Measurements from ENCODE around the gene MYCBP2. TPM values are rescaled to one million over a fixed set of nuclear protein-coding genes. Genes with fewer than 3 reads are reported as not detected.

The MYCBP2 gene
- total and polyA plus RNA-seq, 4 donors: 12.1 to 86.4 (median 30.0) TPM

DNA sequence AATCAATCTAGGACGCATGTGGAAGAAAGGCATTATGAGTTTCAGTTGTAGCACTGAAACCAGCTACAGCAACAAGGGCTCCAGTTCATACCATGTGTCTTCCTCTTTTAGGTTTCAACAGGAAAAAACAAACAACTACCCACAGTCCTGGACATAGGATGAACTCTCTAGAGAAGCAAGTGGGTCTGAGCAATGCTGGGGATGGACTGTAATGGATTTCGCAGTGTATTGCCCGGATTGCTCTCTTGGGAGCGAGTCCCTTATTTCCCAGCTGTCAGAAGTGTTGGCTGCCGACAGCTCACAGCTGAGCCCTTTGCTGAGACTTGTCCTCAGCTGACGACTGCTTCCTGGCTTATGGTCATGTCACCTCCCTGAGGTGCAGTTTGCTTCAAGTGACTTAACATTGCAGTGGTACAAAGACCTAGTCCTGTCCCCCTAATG, 12.1 kb upstream of the MYCBP2 start (continued):
- no peak for TF ChIP-seq HNF4G (IDR thresholded peaks at IDR 0.05)

GRCh38 chr13:77338329-77338728, 11.4 kb upstream of the MYCBP2 start:
- H3K4me1 ChIP-seq (ENCODE audit: control insufficient read depth in 4 of 4, insufficient read depth in 4 of 4, low read length in 3 of 4): no peaks in the 10 kb centered on the region
- no peaks in the 10 kb centered on the region for H3K36me3 ChIP-seq (ENCODE audit: control insufficient read depth in 4 of 4, insufficient read depth in 3 of 4, low read depth in 1 of 4, low read length in 3 of 4)
- H3K27ac ChIP-seq (ENCODE audit: low read depth in 1 of 2, low read length in 2 of 2): no peak overlapping the region
- H3K9ac ChIP-seq (ENCODE audit: low read depth in 1 of 2, low read length in 2 of 2): no peak overlapping the region
- TF ChIP-seq ATF3 (IDR thresholded peaks at IDR 0.05) (no peak), FOXA1 (IDR thresholded peaks at IDR 0.05) (no peak), FOXA2 (IDR thresholded peaks at IDR 0.05) (no peak), GABPA (IDR thresholded peaks at IDR 0.05 in 1 of 2, conservative IDR thresholded peaks at IDR 0.05 in 1 of 2) (no peak), RXRA (IDR thresholded peaks at IDR 0.05) (no peak), TAF1 (conservative IDR thresholded peaks at IDR 0.05) (no peak), HNF4G (IDR thresholded peaks at IDR 0.05) (no peak), REST (IDR thresholded peaks at IDR 0.05) (no peak), MAX (IDR thresholded peaks at IDR 0.05) (no peak), RAD21 (IDR thresholded peaks at IDR 0.05) (no peak), EGR1 (IDR thresholded peaks at IDR 0.05; ENCODE audit: low read depth in 2 of 2) (no peak), SP1 (IDR thresholded peaks at IDR 0.05) (no peak), HNF4A (conservative IDR thresholded peaks at IDR 0.05) (no peak), YY1 (IDR thresholded peaks at IDR 0.05) (no peak), NR2F2 (IDR thresholded peaks at IDR 0.05) (no peak), JUND (IDR thresholded peaks at IDR 0.05) (no peak)
- TF ChIP-seq, protein P1, sequence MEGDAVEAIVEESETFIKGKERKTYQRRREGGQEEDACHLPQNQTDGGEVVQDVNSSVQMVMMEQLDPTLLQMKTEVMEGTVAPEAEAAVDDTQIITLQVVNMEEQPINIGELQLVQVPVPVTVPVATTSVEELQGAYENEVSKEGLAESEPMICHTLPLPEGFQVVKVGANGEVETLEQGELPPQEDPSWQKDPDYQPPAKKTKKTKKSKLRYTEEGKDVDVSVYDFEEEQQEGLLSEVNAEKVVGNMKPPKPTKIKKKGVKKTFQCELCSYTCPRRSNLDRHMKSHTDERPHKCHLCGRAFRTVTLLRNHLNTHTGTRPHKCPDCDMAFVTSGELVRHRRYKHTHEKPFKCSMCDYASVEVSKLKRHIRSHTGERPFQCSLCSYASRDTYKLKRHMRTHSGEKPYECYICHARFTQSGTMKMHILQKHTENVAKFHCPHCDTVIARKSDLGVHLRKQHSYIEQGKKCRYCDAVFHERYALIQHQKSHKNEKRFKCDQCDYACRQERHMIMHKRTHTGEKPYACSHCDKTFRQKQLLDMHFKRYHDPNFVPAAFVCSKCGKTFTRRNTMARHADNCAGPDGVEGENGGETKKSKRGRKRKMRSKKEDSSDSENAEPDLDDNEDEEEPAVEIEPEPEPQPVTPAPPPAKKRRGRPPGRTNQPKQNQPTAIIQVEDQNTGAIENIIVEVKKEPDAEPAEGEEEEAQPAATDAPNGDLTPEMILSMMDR (IDR thresholded peaks at IDR 0.05; ENCODE audit: low read depth, low read length, missing input control): no peak
- TF ChIP-seq, protein P2, sequence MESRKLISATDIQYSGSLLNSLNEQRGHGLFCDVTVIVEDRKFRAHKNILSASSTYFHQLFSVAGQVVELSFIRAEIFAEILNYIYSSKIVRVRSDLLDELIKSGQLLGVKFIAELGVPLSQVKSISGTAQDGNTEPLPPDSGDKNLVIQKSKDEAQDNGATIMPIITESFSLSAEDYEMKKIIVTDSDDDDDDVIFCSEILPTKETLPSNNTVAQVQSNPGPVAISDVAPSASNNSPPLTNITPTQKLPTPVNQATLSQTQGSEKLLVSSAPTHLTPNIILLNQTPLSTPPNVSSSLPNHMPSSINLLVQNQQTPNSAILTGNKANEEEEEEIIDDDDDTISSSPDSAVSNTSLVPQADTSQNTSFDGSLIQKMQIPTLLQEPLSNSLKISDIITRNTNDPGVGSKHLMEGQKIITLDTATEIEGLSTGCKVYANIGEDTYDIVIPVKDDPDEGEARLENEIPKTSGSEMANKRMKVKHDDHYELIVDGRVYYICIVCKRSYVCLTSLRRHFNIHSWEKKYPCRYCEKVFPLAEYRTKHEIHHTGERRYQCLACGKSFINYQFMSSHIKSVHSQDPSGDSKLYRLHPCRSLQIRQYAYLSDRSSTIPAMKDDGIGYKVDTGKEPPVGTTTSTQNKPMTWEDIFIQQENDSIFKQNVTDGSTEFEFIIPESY (IDR thresholded peaks at IDR 0.05): no peak
- DNase-seq (ENCODE audit: low spot score): no peak
- no peak overlapping the region for H3K4me3 ChIP-seq (ENCODE audit: low read depth in 1 of 3, low read length in 3 of 3)
- H3K9me3 ChIP-seq (ENCODE audit: control insufficient read depth in 4 of 4, low read length in 3 of 4): no peaks in the 10 kb centered on the region
- WGBS: 90% methylated on average over 2 of the region's 2 CpGs
- H3K27me3 ChIP-seq (ENCODE audit: control insufficient read depth in 4 of 4, insufficient read depth in 4 of 4, low read length in 3 of 4): no peaks in the 10 kb centered on the region

All from liver (tissue), 9 donors.